ENCODE results near the gene ANAPC2. TPM values are rescaled to one million over a fixed set of nuclear protein-coding genes. Genes with fewer than 3 reads are reported as not detected.

Gene ANAPC2
- polyA plus RNA-seq, 3 donors from 2014 or later = 4.2 to 7.0 (median 5.3) TPM

DNA sequence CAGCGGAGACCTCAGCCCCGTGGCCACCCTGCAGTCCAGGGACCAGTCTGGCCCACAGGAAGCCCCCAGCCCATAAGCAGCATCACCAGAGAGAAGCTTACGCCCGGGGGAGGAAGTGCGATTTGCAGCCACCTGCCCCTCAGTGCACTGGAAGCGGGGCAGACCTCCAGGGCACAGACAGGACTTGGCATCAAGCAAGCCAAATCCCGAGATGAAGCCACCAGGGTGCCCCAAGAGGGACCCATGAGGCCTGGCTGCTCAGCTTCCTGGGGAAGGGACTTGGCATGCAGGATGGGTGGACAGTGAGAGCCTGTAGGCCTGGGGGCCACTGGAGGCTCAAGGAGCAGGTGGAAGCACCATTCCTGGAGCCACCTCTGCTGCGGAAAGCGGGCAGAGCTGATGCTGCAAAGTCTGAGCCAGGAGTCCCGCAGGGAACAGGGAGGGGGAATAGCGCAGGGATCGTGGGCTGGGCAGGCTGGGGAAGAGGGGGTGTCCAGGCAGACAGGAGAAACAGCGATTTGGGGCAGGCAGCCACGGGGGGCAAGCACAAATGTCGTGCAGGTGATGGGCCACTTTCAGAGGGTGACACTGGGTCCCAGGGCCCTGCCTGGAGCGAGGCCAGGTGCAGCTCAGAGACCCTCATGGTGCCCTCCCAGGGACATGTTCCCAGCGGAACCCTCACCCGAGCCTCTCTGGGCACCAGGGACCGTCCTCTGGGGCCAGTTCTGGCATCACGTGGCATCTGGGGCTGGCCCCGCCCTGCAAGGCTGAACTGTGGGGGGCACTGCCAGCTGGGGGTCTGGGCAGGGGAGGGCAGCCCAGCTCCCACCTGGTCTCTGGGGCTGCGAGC lies 21.8 kb downstream of the ANAPC2 start:
- Mint-ChIP-seq H3K4me1 (no peaks in the 10 kb centered on the region), H3K27me3 (ENCODE audit: low read depth in 3 of 3) (peaks cover 12 to 17% (median 15%) of the 10 kb centered on the region in 3 donors), H3K4me3 (peak overlapping the region in 1 of 5 donors; percentile 21), H3K27ac (no peak overlapping the region), H3K36me3 (no peaks in the 10 kb centered on the region), H3K9me3 (no peaks in the 10 kb centered on the region)
- DNase-seq = no peak

GRCh38 chr9:137165250-137165836 lies 23.0 kb downstream of the ANAPC2 start:
- Mint-ChIP-seq H3K36me3 (no peaks in the 10 kb centered on the region), H3K4me1 (no peaks in the 10 kb centered on the region), H3K9me3 (no peaks in the 10 kb centered on the region), H3K4me3 (no peak overlapping the region), H3K27ac (no peak overlapping the region), H3K27me3 (ENCODE audit: low read depth in 3 of 3) (peaks cover 9 to 20% (median 18%) of the 10 kb centered on the region in 3 donors)
- no peak for DNase-seq

DNA sequence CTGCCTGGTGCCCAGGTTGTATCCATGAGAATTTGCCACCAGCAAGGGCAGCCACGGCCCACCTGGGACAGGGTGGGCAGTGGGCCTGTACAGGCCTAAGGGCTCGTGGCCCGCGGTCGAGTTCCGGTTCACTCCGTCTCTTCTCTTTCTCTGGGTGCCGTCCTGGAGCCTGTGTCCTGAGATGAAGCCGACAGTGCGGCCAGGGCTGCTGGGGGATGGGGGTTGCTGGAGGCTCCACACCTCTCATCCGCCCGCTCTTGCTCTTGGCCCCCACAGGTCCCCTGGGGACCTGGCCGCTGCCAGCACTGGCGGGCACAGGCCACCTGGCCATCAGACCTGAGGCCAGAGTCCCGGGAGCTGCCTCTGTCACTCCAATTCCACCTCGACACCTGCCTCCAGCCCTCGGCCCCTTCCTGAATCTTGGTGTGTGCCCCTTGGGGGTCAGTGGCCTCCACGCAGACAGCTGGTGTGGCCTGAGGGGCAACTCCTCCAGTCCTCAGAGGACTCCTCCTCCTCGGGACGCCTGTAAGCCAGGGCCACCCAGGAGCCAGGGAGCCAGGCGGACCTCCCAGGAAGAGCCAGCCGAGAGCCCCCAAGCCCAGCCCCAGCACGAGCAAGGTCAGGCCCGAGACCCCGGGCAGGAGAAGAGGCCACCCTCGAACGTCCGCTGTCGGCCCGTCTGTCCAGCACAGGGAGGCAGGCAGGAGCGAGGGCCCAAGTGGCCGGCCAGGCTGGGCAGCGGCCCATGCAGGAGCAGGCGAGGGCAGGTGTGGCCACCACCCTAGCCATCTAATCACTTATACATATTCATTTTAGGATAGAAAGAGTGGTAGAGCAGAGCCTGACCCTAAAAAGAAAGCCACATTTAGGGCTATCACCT lies 23.8 kb downstream of the ANAPC2 start:
- Mint-ChIP-seq H3K27ac (no peak overlapping the region), H3K4me3 (no peak overlapping the region), H3K4me1 (no peaks in the 10 kb centered on the region), H3K27me3 (ENCODE audit: low read depth in 3 of 3) (peaks cover 9 to 21% (median 17%) of the 10 kb centered on the region in 3 donors), H3K9me3 (no peaks in the 10 kb centered on the region), H3K36me3 (no peaks in the 10 kb centered on the region)
- no peak for DNase-seq

DNA sequence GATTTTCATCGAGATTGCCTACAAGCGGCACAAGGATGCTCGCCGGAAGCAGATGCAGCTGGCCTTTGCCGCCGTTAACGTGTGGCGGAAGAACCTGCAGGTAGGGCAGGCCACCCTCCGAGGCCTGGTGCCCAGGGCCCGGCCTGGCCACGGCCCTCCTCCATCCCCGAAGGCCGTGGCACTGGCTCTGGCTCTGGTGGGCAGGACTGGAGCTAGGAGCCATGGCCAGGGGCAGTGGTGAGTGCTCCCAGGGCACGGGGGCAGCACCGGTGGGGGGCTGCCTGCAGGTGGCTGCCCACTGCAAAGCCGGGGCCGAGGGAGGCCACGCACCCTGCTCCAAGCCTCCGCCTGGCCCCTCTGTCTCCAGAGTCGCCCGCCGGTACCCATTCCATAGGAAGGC lies 24.6 kb downstream of the ANAPC2 start:
- Mint-ChIP-seq H3K27ac (no peak overlapping the region), H3K9me3 (no peaks in the 10 kb centered on the region), H3K4me1 (peaks cover 0 to 1% of the 10 kb centered on the region in 2 donors), H3K4me3 (no peak overlapping the region), H3K36me3 (no peaks in the 10 kb centered on the region), H3K27me3 (ENCODE audit: low read depth in 3 of 3) (peaks cover 11 to 29% (median 19%) of the 10 kb centered on the region in 3 donors)
- no peak for DNase-seq

DNA sequence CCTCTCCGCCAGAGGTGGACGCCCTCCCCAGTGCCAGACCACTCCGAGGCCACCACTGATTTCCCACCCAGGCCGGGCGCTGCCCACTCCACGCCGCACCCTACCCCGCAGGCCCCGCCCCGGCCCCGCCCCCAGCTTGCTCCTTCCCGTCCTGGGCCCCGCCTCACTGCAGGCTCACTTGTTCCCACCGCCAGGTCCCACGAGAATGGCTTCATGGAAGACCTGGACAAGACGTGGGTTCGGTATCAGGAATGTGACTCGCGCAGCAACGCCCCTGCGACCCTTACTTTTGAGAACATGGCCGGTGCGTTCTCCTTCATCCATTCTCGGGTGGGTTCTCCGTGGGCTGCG lies 25.0 kb downstream of the ANAPC2 start:
- H3K27ac Mint-ChIP-seq = no peak overlapping the region
- H3K27me3 Mint-ChIP-seq (ENCODE audit: low read depth in 3 of 3) = peaks cover 11 to 29% (median 21%) of the 10 kb centered on the region in 3 donors
- no peak overlapping the region for H3K4me3 Mint-ChIP-seq

DNA sequence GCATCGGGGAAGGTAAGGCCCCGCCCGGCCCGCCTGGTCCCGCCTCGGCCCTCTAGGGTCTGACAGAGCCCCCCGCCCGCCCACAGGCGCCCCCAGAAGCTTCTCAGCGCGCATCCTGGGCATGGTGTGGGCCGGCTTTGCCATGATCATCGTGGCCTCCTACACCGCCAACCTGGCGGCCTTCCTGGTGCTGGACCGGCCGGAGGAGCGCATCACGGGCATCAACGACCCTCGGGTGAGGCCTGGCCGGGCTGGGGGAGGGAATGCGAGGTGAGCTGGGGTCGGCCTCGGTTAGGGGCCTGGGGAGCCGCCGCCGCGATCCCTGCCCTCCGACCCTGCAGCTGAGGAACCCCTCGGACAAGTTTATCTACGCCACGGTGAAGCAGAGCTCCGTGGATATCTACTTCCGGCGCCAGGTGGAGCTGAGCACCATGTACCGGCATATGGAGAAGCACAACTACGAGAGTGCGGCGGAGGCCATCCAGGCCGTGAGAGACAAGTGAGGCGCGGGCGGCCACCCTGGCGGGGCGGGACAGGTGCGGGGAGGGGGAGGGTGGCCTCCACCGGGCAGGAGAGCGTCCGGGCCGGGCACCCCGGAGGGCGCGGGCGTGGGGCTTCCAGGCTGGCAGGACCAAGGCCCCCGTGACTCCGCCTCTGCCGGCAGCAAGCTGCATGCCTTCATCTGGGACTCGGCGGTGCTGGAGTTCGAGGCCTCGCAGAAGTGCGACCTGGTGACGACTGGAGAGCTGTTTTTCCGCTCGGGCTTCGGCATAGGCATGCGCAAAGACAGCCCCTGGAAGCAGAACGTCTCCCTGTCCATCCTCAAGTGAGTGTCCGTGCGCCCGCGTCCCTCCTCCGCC lies 25.6 kb downstream of the ANAPC2 start:
- Mint-ChIP-seq H3K27me3 (ENCODE audit: low read depth in 3 of 3) (peaks cover 12 to 34% (median 21%) of the 10 kb centered on the region in 3 donors), H3K27ac (no peak overlapping the region), H3K36me3 (no peaks in the 10 kb centered on the region), H3K9me3 (no peaks in the 10 kb centered on the region), H3K4me3 (peak overlapping the region in 1 of 5 donors; percentile 24), H3K4me1 (peaks cover 4 to 5% of the 10 kb centered on the region in 2 donors)
- no peak for DNase-seq

More for the DNA sequence above, 25.0 kb downstream of the ANAPC2 start:
- H3K4me1 Mint-ChIP-seq = peaks cover 1% of the 10 kb centered on the region in 2 donors
- DNase-seq = no peak
- H3K9me3 Mint-ChIP-seq = no peaks in the 10 kb centered on the region
- no peaks in the 10 kb centered on the region for H3K36me3 Mint-ChIP-seq

DNA sequence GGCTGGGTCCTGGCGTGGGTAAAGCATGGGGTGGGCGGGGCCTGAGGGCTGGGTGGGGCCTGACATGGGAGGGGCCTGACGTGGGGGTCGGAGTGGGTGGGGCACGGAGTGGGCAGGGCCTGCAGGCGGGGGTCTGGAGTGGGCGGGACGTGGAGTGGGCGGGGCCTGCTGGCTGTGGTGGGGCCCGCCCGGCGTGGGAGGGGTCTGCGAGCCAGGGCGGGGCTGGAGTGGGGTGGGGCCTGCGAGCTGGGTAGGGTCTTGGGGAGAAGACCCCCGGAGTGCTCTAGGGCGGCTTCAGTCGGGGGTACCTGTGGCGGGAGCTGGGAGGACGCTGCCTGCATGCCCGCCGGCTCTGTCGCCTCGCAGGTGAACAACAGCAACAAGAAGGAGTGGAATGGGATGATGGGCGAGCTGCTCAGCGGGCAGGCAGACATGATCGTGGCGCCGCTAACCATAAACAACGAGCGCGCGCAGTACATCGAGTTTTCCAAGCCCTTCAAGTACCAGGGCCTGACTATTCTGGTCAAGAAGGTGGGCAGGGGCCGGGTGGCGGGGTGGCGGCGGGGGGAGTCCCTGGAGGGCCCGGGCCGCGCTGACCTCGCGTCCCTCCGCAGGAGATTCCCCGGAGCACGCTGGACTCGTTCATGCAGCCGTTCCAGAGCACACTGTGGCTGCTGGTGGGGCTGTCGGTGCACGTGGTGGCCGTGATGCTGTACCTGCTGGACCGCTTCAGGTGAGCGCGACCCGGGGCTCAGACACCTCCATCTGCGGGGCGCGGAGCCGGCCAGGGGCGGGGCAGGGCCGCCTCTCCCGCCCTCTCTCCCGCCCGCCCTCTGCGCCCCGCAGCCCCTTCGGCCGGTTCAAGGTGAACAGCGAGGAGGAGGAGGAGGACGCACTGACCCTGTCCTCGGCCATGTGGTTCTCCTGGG lies 26.5 kb downstream of the ANAPC2 start:
- H3K27me3 Mint-ChIP-seq (ENCODE audit: low read depth in 3 of 3) = peaks cover 12 to 39% (median 18%) of the 10 kb centered on the region in 3 donors

DNA sequence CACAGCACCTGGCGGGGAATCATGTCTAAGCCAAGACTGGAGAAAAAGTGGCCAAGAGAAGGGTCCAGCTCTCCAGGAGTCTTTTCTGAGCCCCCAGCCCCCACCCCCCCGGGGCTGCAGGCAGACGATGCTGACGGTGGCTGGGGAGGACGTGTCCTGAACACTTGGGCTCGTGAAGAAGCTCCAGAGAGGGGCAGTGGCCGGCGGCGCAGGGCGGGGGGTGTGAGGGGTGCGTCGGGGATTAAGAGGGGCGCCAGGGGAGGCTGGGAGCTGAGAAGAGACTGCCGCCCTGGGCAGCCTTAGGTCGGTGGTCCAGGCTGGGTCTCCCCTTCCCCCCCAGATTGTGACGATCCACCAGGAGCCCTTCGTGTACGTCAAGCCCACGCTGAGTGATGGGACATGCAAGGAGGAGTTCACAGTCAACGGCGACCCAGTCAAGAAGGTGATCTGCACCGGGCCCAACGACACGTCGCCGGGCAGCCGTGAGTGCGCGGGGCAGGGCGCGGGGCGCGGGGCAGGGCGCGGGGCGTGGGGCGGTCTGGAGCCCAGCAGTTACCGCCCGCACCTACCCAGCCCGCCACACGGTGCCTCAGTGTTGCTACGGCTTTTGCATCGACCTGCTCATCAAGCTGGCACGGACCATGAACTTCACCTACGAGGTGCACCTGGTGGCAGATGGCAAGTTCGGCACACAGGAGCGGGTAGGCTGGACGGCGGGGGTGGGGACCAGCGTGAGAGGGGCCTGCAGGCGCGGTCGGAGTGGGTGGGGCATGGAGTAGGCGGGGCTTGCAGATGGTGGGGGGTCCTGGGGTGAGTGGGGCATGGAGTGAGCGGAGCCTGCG lies 27.4 kb downstream of the ANAPC2 start:
- no peaks in the 10 kb centered on the region for H3K36me3 Mint-ChIP-seq
- no peak overlapping the region for H3K4me3 Mint-ChIP-seq
- peaks cover 14 to 33% (median 20%) of the 10 kb centered on the region in 3 donors for H3K27me3 Mint-ChIP-seq (ENCODE audit: low read depth in 3 of 3)
- no peaks in the 10 kb centered on the region for H3K9me3 Mint-ChIP-seq
- H3K27ac Mint-ChIP-seq = no peak overlapping the region
- no peak for DNase-seq
- H3K4me1 Mint-ChIP-seq = peaks cover 5 to 12% of the 10 kb centered on the region in 2 donors

More for the DNA sequence above, 26.5 kb downstream of the ANAPC2 start:
- no peaks in the 10 kb centered on the region for H3K36me3 Mint-ChIP-seq
- no peak overlapping the region for H3K27ac Mint-ChIP-seq
- H3K9me3 Mint-ChIP-seq = no peaks in the 10 kb centered on the region
- DNase-seq = no peak
- peaks cover 5 to 9% of the 10 kb centered on the region in 2 donors for H3K4me1 Mint-ChIP-seq
- no peak overlapping the region for H3K4me3 Mint-ChIP-seq

GRCh38 chr9:137160054-137160425 lies 28.3 kb downstream of the ANAPC2 start:
- Mint-ChIP-seq H3K9me3 (no peaks in the 10 kb centered on the region), H3K27me3 (ENCODE audit: low read depth in 3 of 3) (peaks cover 11 to 30% (median 16%) of the 10 kb centered on the region in 3 donors), H3K36me3 (no peaks in the 10 kb centered on the region), H3K4me1 (peaks cover 5 to 12% of the 10 kb centered on the region in 2 donors), H3K27ac (no peak overlapping the region), H3K4me3 (no peak overlapping the region)
- DNase-seq = no peak

- Mint-ChIP-seq H3K4me3 (peak overlapping the region in 2 of 5 donors; percentile 3 to 18), H3K27me3 (ENCODE audit: low read depth in 3 of 3) (peaks cover 10 to 29% (median 13%) of the 10 kb centered on the region in 3 donors), H3K9me3 (no peaks in the 10 kb centered on the region), H3K36me3 (no peaks in the 10 kb centered on the region), H3K27ac (peak overlapping the region in 1 of 6 donors; percentile 43), H3K4me1 (peaks cover 5 to 12% of the 10 kb centered on the region in 2 donors)
- DNase-seq = no peak
These were observed 29.0 kb downstream of the ANAPC2 start for GRCh38 chr9:137159105-137160053.

DNA sequence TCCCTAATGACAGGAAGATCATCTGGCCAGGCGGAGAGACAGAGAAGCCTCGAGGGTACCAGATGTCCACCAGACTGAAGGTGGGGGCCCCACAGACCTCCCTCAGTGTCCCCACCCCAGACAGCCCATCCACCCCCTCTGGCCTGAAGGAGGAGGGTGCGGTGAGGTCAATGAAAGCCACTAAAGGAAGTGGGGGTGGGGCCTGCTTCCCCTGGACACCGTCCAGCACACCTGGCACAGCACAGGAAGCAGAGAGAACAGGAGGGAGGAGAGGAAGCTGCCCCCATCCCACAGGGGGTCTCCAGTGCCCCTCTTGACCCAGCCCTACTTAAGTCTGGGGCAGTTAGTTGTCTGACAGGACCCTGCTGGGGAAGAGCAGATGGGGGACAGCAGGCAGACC lies 29.7 kb downstream of the ANAPC2 start:
- H3K27me3 Mint-ChIP-seq (ENCODE audit: low read depth in 3 of 3) = peaks cover 10 to 29% (median 13%) of the 10 kb centered on the region in 3 donors
- DNase-seq = no peak
- H3K4me1 Mint-ChIP-seq = peaks cover 5 to 12% of the 10 kb centered on the region in 2 donors
- no peak overlapping the region for H3K4me3 Mint-ChIP-seq
- no peaks in the 10 kb centered on the region for H3K9me3 Mint-ChIP-seq
- no peak overlapping the region for H3K27ac Mint-ChIP-seq
- no peaks in the 10 kb centered on the region for H3K36me3 Mint-ChIP-seq
